Endothelial cell of umbilical vein (primary cell): ENCODE data around the gene ANKAR. TPM values are rescaled to one million over a fixed set of nuclear protein-coding genes. Genes with fewer than 3 reads are reported as not detected.

Experiments
- BruUV-seq: library from RNA; stranded (reverse); fragments of 400-500 nt; replicated peaks from 2 replicates; lab custom pipeline; 2021; lab: Mats Ljungman, UMichigan
- CTCF ChIA-PET: fragments of 300-600, 350-600 bp; sonication (Branson Sonifier 250); formaldehyde crosslinking; loops from one replicate; lab custom pipeline; 2021; ENCODE audit warnings: antibody characterized with exemption, inconsistent platforms; lab: Charles Lee
- POLR2A ChIA-PET: fragments of 300-600, 350-600 bp; sonication (Branson Sonifier 250); formaldehyde crosslinking; loops from one replicate; lab custom pipeline; 2021; ENCODE audit warnings: antibody characterized with exemption, inconsistent platforms; lab: Charles Lee
- DNase-seq: peaks from one replicate; pipeline ENCODE4 v3.0.0-alpha.2; 2011; ENCODE audit warnings: low read depth, low spot score
- FAIRE-seq: peaks from 2 replicates; lab custom pipeline; 2011; peaks lifted over from hg19 to GRCh38; lab: Jason Lieb, UNC
- H2AFZ ChIP-seq: 2 replicates; pipeline ENCODE4 v1.6.0; 2012; ENCODE audit warnings: low read depth, low read length, control low read depth, inconsistent platforms
- H3K27ac ChIP-seq: 2 replicates; pipeline ENCODE4 v1.5.1; 2011; ENCODE audit warnings: low read depth, mild to moderate bottlenecking, control low read depth, low read length, moderate library complexity; ENCODE audit not compliant: insufficient read depth
- H3K27me3 ChIP-seq, 2 experiments: 2 replicates each; pipeline versions ENCODE4 v1.6.0 to v1.6.1; 2011; ENCODE audit warnings: low read length in 2 of 2, mixed read lengths in 1 of 2; ENCODE audit not compliant: control insufficient read depth in 2 of 2, insufficient read depth in 2 of 2
- H3K36me3 ChIP-seq, 2 experiments: 2 replicates in 1 of 2; 3 replicates in 1 of 2; pipeline ENCODE4 v1.5.1; 2011; ENCODE audit warnings: low read length in 2 of 2, mild to moderate bottlenecking in 1 of 2, moderate library complexity in 1 of 2; ENCODE audit not compliant: control insufficient read depth in 2 of 2, insufficient read depth in 2 of 2; ENCODE audit errors: extremely low read depth in 1 of 2
- H3K4me1 ChIP-seq: 3 replicates; pipeline ENCODE4 v1.5.1; 2011; ENCODE audit warnings: mild to moderate bottlenecking, low read length; ENCODE audit not compliant: control insufficient read depth, insufficient read depth; ENCODE audit errors: extremely low read depth
- H3K4me2 ChIP-seq: 2 replicates; pipeline ENCODE4 v1.6.1; 2011; ENCODE audit warnings: low read length, control low read depth, mixed read lengths; ENCODE audit not compliant: insufficient read depth
- H3K4me3 ChIP-seq, 3 experiments: fragments of 200-600 bp in 1 of 3; sonication (generic), shearing (Covaris generic) in 1 of 3; replicated peaks in 1 of 3; 2 replicates each; pipeline ENCODE4 v1.5.1; 2011 to 2016; ENCODE audit warnings: control low read depth in 3 of 3, low read length in 3 of 3, mild to moderate bottlenecking in 2 of 3, inconsistent platforms in 1 of 3, low read depth in 1 of 3, moderate library complexity in 1 of 3; ENCODE audit not compliant: insufficient read depth in 1 of 3
- H3K79me2 ChIP-seq: 2 replicates; pipeline ENCODE4 v1.6.0; 2012; ENCODE audit warnings: low read length, inconsistent platforms; ENCODE audit not compliant: control insufficient read depth, insufficient read depth
- H3K9ac ChIP-seq: replicated peaks from 2 replicates; pipeline ENCODE3; 2011; ENCODE audit warnings: low read length, control low read depth; ENCODE audit not compliant: insufficient read depth; ENCODE audit errors: extremely low read depth
- H3K9me1 ChIP-seq: replicated peaks from 3 replicates; pipeline ENCODE4 v1.6.0; 2011; ENCODE audit warnings: mild to moderate bottlenecking, low read length; ENCODE audit not compliant: control insufficient read depth, insufficient read depth; ENCODE audit errors: extremely low read depth
- H3K9me3 ChIP-seq: replicated peaks from 2 replicates; pipeline ENCODE4 v1.5.1; 2012; ENCODE audit warnings: low read length, inconsistent platforms; ENCODE audit not compliant: control insufficient read depth, insufficient read depth
- H4K20me1 ChIP-seq: replicated peaks from 2 replicates; pipeline ENCODE3; 2011; ENCODE audit warnings: mild to moderate bottlenecking, low read length; ENCODE audit not compliant: control insufficient read depth, insufficient read depth; ENCODE audit errors: extremely low read depth
- CTCF ChIP-seq, 2 donors: IDR thresholded peaks; 1 replicate in 1 of 2; 2 replicates in 1 of 2; pipeline ENCODE4 v1.5.1; 2011; ENCODE audit warnings: low read length in 2 of 2, mild to moderate bottlenecking in 2 of 2, moderate library complexity in 2 of 2, control low read depth in 1 of 2, inconsistent platforms in 1 of 2, low read depth in 1 of 2; ENCODE audit not compliant: insufficient read depth in 1 of 2; ENCODE audit errors: extremely low read depth in 1 of 2
- EZH2 ChIP-seq: IDR thresholded peaks from 2 replicates; pipeline ENCODE4 v1.6.1; 2012; ENCODE audit warnings: borderline replicate concordance, low read depth, mild to moderate bottlenecking, moderate library complexity, low read length, inconsistent platforms; ENCODE audit not compliant: severe bottlenecking
- FOS ChIP-seq: IDR thresholded peaks from 2 replicates; pipeline ENCODE4 v1.6.1; 2011; ENCODE audit warnings: mild to moderate bottlenecking, low read length, moderate library complexity, borderline replicate concordance; ENCODE audit not compliant: insufficient read depth
- GATA2 ChIP-seq: IDR thresholded peaks from 2 replicates; pipeline ENCODE4 v1.7.0; 2011; ENCODE audit warnings: low read depth, mild to moderate bottlenecking, moderate library complexity, mixed read lengths, low read length; ENCODE audit not compliant: insufficient read length, insufficient read depth
- JUN ChIP-seq: IDR thresholded peaks from 2 replicates; pipeline ENCODE4 v1.6.1; 2011; ENCODE audit warnings: borderline replicate concordance, low read depth; ENCODE audit not compliant: insufficient read length, insufficient read depth
- MAX ChIP-seq: IDR thresholded peaks from 2 replicates; pipeline ENCODE4 v1.6.1; 2011; ENCODE audit not compliant: insufficient read depth, insufficient read length
- MYC ChIP-seq: IDR thresholded peaks from one replicate; pipeline ENCODE4 v1.6.1; 2011; ENCODE audit warnings: mild to moderate bottlenecking, low read depth, low read length
- POLR2A ChIP-seq: IDR thresholded peaks from 2 replicates; pipeline ENCODE4 v1.6.1; 2012; ENCODE audit warnings: low read depth, mild to moderate bottlenecking, control low read depth, low read length
- POLR2AphosphoS5 ChIP-seq: IDR thresholded peaks from 2 replicates; pipeline ENCODE4 v1.6.1; 2012; ENCODE audit warnings: low read depth, mild to moderate bottlenecking, control low read depth, low read length, moderate library complexity; ENCODE audit not compliant: insufficient read depth
- dilution Hi-C: fragments of 300-500 bp; cut with MboI; formaldehyde crosslinking; loops from one replicate; pipeline ENCODE4 v1.15.0; 2019; ENCODE audit warnings: low sequenced_read_pairs; ENCODE audit not compliant: extremely low pct_ligation_motif_present
- intact Hi-C: fragments of 100-400 bp; cut with micrococcal nuclease; formaldehyde crosslinking; loops from one replicate; pipeline ENCODE4 v1.10.0; 2022
- polyA plus RNA-seq, 4 experiments: library from polyadenylated mRNA; depleted of rRNA in 3 of 4; stranded (reverse) in 3 of 4; unstranded in 1 of 4; fragments of >200 nt; gene quantifications; 2 replicates each; pipeline versions ENCODE4 v1.2.1 to v1.2.3, GENCODE V29; 2011 to 2012; ENCODE audit warnings: missing spikeins in 1 of 4
- total RNA-seq: library from RNA; stranded (reverse); gene quantifications from 2 replicates; pipeline ENCODE4 v1.2.3, GENCODE V29; 2021

The ANKAR gene
- total and polyA plus RNA-seq, 2 donors (not counting 3 experiments of a cell fraction or from before 2014, with no cell fraction given): 1.3 to 4.3 TPM

GRCh38 chr2:189681903-189682302 lies 7.4 kb downstream of the ANKAR start:
- no TSS peak for BruUV-seq
- dilution Hi-C loops: no loop called here
- Histone ChIP-seq H3K9me1 (no peaks in the 10 kb centered on the region), H3K4me3 (no peak overlapping the region), H3K27ac (no peak overlapping the region), H3K4me1 (peaks cover 10% of the 10 kb centered on the region), H3K79me2 (no peaks in the 10 kb centered on the region), H3K36me3 (no peaks in the 10 kb centered on the region), H3K9me3 (no peaks in the 10 kb centered on the region), H3K9ac (no peak overlapping the region), H3K4me2 (no peak overlapping the region), H2AFZ (no peak overlapping the region), H3K27me3 (no peaks in the 10 kb centered on the region), H4K20me1 (no peaks in the 10 kb centered on the region)
- intact Hi-C loops: no loop called here
- TF ChIP-seq POLR2AphosphoS5: no peak
- no peak for TF ChIP-seq GATA2
- no peak for TF ChIP-seq MAX
- TF ChIP-seq EZH2: no peak
- TF ChIP-seq JUN: no peak
- TF ChIP-seq CTCF (IDR thresholded peaks at IDR 0.05; ENCODE audit: extremely low read depth in 1 of 2, insufficient read depth in 1 of 2, low read depth in 1 of 2, low read length in 2 of 2): no peak
- TF ChIP-seq POLR2A: no peak
- no peak for TF ChIP-seq FOS
- no peak for TF ChIP-seq MYC
- DNase-seq: no peak
- no peak for FAIRE-seq
- POLR2A ChIA-PET: no interaction called here
- CTCF ChIA-PET: interaction anchor here (0.7 to 2.0 kb wide), 2 partner anchors 10 to 17 kb away, joined by 3 to 7 read pairs; no protein-coding TSS in a partner anchor
